Astrocyte (in vitro differentiated cells and primary cell): ENCODE data around the gene FOXI3.

ENCODE experiments used
- CTCF ChIP-seq: IDR thresholded peaks from 2 replicates; pipeline ENCODE4 v1.5.1; 2011; ENCODE audit warnings: low read depth, mild to moderate bottlenecking, inconsistent platforms, low read length, moderate library complexity; ENCODE audit not compliant: insufficient read depth
- EZH2 ChIP-seq: IDR thresholded peaks from 2 replicates; pipeline ENCODE4 v1.6.1; 2012; ENCODE audit warnings: mild to moderate bottlenecking, low read length, inconsistent platforms; ENCODE audit not compliant: insufficient read depth

GRCh38 chr2:88442473-88442872 lies 10.0 kb downstream of the FOXI3 start:
- TF ChIP-seq CTCF, result no peak
- no peak for TF ChIP-seq EZH2
